ENCODE measurements around the gene OR2G2. TPM values are rescaled to one million over a fixed set of nuclear protein-coding genes. Genes with fewer than 3 reads are reported as not detected.

OR2G2 gene
- total RNA-seq, 1 donor from 2014 or later, result not detected

- no peak for DNase-seq (ENCODE audit: low spot score)
- Histone ChIP-seq H3F3A (ENCODE audit: low read depth) (no peaks in the 10 kb centered on the region), H4K20me1 (ENCODE audit: low read depth) (no peaks in the 10 kb centered on the region), H3K27me3 (no peaks in the 10 kb centered on the region), H3K79me2 (ENCODE audit: low read depth) (no peaks in the 10 kb centered on the region), H3K9me3 (ENCODE audit: low read depth) (no peaks in the 10 kb centered on the region), H3K4me3 (no peak overlapping the region), H3K36me3 (no peaks in the 10 kb centered on the region), H3K4me1 (no peaks in the 10 kb centered on the region), H3K4me2 (no peak overlapping the region), H3K9ac (no peak overlapping the region), H2AFZ (replicated peaks) (no peak overlapping the region), H3K27ac (no peak overlapping the region)
- Mint-ChIP-seq H3K4me3 (no peak overlapping the region), H3K4me1 (no peaks in the 10 kb centered on the region), H3K27ac (no peak overlapping the region), H3K36me3 (no peaks in the 10 kb centered on the region), H3K9me3 (peaks cover 14% of the 10 kb centered on the region), H3K27me3 (ENCODE audit: insufficient read depth, low read depth) (no peaks in the 10 kb centered on the region)
- no peak for TF ChIP-seq EZH2 (IDR thresholded peaks at IDR 0.05)
- no peak for TF ChIP-seq CTCF (IDR thresholded peaks at IDR 0.05)
- TF ChIP-seq EZH2phosphoT487 (IDR thresholded peaks at IDR 0.05), result no peak
Observed at GRCh38 chr1:247574236-247574635, 13.9 kb upstream of the OR2G2 start.

- TF ChIP-seq EZH2phosphoT487 (IDR thresholded peaks at IDR 0.05) (no peak), EZH2 (IDR thresholded peaks at IDR 0.05) (no peak), CTCF (IDR thresholded peaks at IDR 0.05) (no peak)
- Histone ChIP-seq H3K9me3 (ENCODE audit: low read depth) (no peaks in the 10 kb centered on the region), H3K4me2 (no peak overlapping the region), H3K9ac (no peak overlapping the region), H3K4me3 (no peak overlapping the region), H3K79me2 (ENCODE audit: low read depth) (no peaks in the 10 kb centered on the region), H3F3A (ENCODE audit: low read depth) (no peaks in the 10 kb centered on the region), H3K36me3 (no peaks in the 10 kb centered on the region), H3K27me3 (no peaks in the 10 kb centered on the region), H3K27ac (no peak overlapping the region), H4K20me1 (ENCODE audit: low read depth) (no peaks in the 10 kb centered on the region), H2AFZ (replicated peaks) (no peak overlapping the region), H3K4me1 (no peaks in the 10 kb centered on the region)
- Mint-ChIP-seq H3K4me3 (no peak overlapping the region), H3K27ac (no peak overlapping the region), H3K4me1 (no peaks in the 10 kb centered on the region), H3K9me3 (peaks cover 11% of the 10 kb centered on the region), H3K36me3 (no peaks in the 10 kb centered on the region), H3K27me3 (ENCODE audit: insufficient read depth, low read depth) (no peaks in the 10 kb centered on the region)
- DNase-seq (ENCODE audit: low spot score), result no peak
Observed at GRCh38 chr1:247574664-247575063, 13.5 kb upstream of the OR2G2 start.

DNA sequence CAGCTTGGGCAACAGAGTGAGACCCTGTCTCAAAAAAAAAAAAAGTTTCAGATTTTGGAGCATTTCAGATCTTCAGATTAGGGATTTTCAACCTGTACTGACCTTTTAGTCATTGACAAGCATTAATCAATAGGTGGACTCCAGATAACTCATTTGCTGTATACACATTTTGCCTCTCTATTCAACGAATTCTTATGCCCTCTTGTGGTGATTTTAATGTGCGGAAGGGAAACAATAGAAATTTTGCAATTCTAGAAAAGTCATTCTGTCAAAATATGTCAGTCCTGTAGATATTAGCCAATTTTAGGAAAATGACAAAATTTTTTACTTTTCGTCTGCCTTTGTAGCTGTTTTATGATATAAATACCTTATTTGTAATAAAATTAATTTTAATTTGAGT lies 11.6 kb upstream of the OR2G2 start:
- Histone ChIP-seq H3K4me3 (no peak overlapping the region), H3K79me2 (ENCODE audit: low read depth) (no peaks in the 10 kb centered on the region), H2AFZ (replicated peaks) (no peak overlapping the region), H3K4me2 (no peak overlapping the region), H3K9me3 (ENCODE audit: low read depth) (no peaks in the 10 kb centered on the region), H3F3A (ENCODE audit: low read depth) (no peaks in the 10 kb centered on the region), H3K36me3 (no peaks in the 10 kb centered on the region), H3K27ac (no peak overlapping the region), H3K9ac (no peak overlapping the region), H4K20me1 (ENCODE audit: low read depth) (no peaks in the 10 kb centered on the region), H3K27me3 (no peaks in the 10 kb centered on the region), H3K4me1 (no peaks in the 10 kb centered on the region)
- Mint-ChIP-seq H3K36me3 (no peaks in the 10 kb centered on the region), H3K4me1 (no peaks in the 10 kb centered on the region), H3K9me3 (peaks cover 4% of the 10 kb centered on the region), H3K4me3 (no peak overlapping the region), H3K27ac (no peak overlapping the region), H3K27me3 (ENCODE audit: insufficient read depth, low read depth) (no peaks in the 10 kb centered on the region)
- no peak for TF ChIP-seq EZH2phosphoT487 (IDR thresholded peaks at IDR 0.05)
- TF ChIP-seq CTCF (IDR thresholded peaks at IDR 0.05), result peak; percentile 58
- TF ChIP-seq EZH2 (IDR thresholded peaks at IDR 0.05), result no peak
- DNase-seq (ENCODE audit: low spot score), result no peak
